ENCODE measurements around the gene AMN.

The AMN gene

DNA sequence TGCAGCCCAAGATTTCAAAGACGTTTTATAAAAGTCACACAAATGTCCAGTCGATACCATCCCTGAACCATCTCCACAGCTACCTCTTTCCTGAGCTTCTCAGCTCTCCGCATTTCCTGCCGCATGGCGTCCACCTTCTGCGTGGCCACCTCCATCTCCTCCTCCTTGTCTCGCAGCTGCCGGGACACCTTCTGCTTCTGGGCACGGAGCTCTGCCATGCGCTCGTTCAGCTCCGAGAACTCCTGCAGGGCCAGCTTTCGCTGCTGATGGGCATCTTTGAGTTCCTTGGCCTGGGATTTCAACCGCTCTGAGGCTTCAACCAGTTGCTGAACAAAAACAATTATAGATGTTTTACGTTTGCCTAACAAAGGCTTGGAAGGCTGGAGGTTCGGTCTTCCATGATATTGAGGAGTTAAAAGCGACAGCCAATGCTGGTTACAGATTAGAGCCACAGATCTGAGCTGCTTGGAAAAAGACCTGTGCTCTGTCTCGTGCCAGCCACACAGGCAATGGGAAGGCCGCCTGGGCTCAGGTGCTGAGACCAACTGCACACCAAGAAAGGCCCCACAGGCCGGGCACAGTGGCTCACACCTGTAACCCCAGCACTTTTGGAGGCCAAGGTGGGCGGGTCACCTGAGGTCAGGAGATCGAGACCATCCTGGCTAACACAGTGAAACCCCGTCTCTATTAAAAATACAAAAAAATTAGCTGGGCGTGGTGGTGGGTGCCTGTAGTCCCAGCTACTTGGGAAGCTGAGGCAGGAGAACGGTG, 49.6 kb downstream of the AMN start:
- no peak for DNase-seq (ENCODE audit: extremely low read depth, low read depth)
- TF ChIP-seq, protein P1, sequence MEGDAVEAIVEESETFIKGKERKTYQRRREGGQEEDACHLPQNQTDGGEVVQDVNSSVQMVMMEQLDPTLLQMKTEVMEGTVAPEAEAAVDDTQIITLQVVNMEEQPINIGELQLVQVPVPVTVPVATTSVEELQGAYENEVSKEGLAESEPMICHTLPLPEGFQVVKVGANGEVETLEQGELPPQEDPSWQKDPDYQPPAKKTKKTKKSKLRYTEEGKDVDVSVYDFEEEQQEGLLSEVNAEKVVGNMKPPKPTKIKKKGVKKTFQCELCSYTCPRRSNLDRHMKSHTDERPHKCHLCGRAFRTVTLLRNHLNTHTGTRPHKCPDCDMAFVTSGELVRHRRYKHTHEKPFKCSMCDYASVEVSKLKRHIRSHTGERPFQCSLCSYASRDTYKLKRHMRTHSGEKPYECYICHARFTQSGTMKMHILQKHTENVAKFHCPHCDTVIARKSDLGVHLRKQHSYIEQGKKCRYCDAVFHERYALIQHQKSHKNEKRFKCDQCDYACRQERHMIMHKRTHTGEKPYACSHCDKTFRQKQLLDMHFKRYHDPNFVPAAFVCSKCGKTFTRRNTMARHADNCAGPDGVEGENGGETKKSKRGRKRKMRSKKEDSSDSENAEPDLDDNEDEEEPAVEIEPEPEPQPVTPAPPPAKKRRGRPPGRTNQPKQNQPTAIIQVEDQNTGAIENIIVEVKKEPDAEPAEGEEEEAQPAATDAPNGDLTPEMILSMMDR (IDR thresholded peaks at IDR 0.05; ENCODE audit: low read depth, low read length): no peak

GRCh38 chr14:102973706-102974285, 51.3 kb downstream of the AMN start:
- no peak for DNase-seq (ENCODE audit: extremely low read depth, low read depth)
- TF ChIP-seq, protein P1 (IDR thresholded peaks at IDR 0.05; ENCODE audit: low read depth, low read length): no peak

- DNase-seq (ENCODE audit: extremely low read depth, low read depth): no peak
- TF ChIP-seq, protein P1 (IDR thresholded peaks at IDR 0.05; ENCODE audit: low read depth, low read length): no peak
Measured at GRCh38 chr14:102975662-102976061, 53.2 kb downstream of the AMN start.

- TF ChIP-seq, protein P1 (IDR thresholded peaks at IDR 0.05; ENCODE audit: low read depth, low read length): no peak
- DNase-seq (ENCODE audit: extremely low read depth, low read depth): no peak
Measured at GRCh38 chr14:102977475-102977874, 55.0 kb downstream of the AMN start.

DNA sequence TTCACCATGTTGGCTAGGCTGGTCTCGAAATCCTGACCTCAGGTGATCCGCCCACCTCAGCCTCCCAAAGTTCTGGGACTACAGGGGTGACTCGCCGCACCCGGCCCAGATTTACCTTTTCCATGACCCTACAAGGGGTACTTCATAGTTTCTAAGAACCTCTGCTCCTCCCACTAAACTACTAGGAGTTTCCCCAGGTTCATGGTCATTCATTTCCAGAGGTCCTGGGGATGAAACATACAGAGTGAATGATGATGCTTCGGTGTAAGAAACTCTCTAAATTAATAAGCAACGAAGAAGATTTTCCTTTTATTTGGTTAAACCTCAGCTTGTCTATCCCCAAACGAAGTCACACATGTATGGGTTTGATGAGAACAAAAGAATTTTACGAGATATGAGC, 56.9 kb downstream of the AMN start:
- TF ChIP-seq, protein P1 (IDR thresholded peaks at IDR 0.05; ENCODE audit: low read depth, low read length): no peak
- DNase-seq (ENCODE audit: extremely low read depth, low read depth): no peak

GRCh38 chr14:102980409-102980810, 57.9 kb downstream of the AMN start:
- no peak for DNase-seq (ENCODE audit: extremely low read depth, low read depth)
- TF ChIP-seq, protein P1 (IDR thresholded peaks at IDR 0.05; ENCODE audit: low read depth, low read length): no peak

All from AG09319 (cell line).